OCI-LY3 (cell line): ENCODE results near the gene IFI30.
A peak's percentile ranks its signal among the peaks of the same experiment; 100 is the strongest.

Experiments used
- H2AFZ ChIP-seq: fragments of 200-600, 300-600 bp; shearing (Covaris generic); 2 replicates; pipeline ENCODE4 v1.6.0; 2014; ENCODE audit warnings: antibody characterized with exemption, low read depth, low read length
- H3K27ac ChIP-seq: fragments of 200-600, 300-600 bp; sonication (generic); 2 replicates; pipeline ENCODE4 v1.5.1; 2014; ENCODE audit warnings: mild to moderate bottlenecking, low read length, moderate library complexity, mixed read lengths
- H3K27me3 ChIP-seq: fragments of 200-600, 300-600 bp; sonication (generic); 2 replicates; pipeline ENCODE4 v1.6.1; 2014; ENCODE audit warnings: low read depth, low read length, mixed read lengths
- H3K36me3 ChIP-seq: fragments of 200-600, 300-600 bp; sonication (generic); replicated peaks from 2 replicates; pipeline ENCODE3; 2014; ENCODE audit warnings: low read depth, low read length, mixed read lengths
- H3K4me1 ChIP-seq: fragments of 300-600, 200-600 bp; sonication (generic); 2 replicates; pipeline ENCODE4 v1.6.1; 2014; ENCODE audit warnings: low read length, mixed read lengths
- H3K4me2 ChIP-seq: fragments of 200-600, 300-600 bp; sonication (generic); 2 replicates; pipeline ENCODE4 v1.6.1; 2014; ENCODE audit warnings: low read length, mixed read lengths
- H3K4me3 ChIP-seq: fragments of 300-600, 200-600 bp; sonication (generic); 2 replicates; pipeline ENCODE4 v1.5.1; 2014; ENCODE audit warnings: antibody characterized with exemption, mild to moderate bottlenecking, low read length, moderate library complexity
- H3K79me2 ChIP-seq: fragments of 300-600, 200-600 bp; shearing (Covaris generic); 2 replicates; pipeline ENCODE4 v1.6.1; 2014; ENCODE audit warnings: mild to moderate bottlenecking, low read length, mixed read lengths
- H3K9ac ChIP-seq: fragments of 300-600, 200-600 bp; shearing (Covaris generic); 2 replicates; pipeline ENCODE4 v1.6.0; 2014; ENCODE audit warnings: mild to moderate bottlenecking, low read length, moderate library complexity
- H3K9me3 ChIP-seq: fragments of 200-600, 300-600 bp; shearing (Covaris generic); 2 replicates; pipeline ENCODE4 v1.6.1; 2014; ENCODE audit warnings: low read length, mixed read lengths; ENCODE audit not compliant: insufficient read depth
- H4K20me1 ChIP-seq: fragments of 200-600, 300-600 bp; sonication (generic); 2 replicates; pipeline ENCODE4 v1.6.1; 2016; ENCODE audit warnings: low read length, mixed read lengths; ENCODE audit not compliant: insufficient read depth
- CTCF ChIP-seq: fragments of 200-600, 300-600 bp; sonication (generic); IDR thresholded peaks from 2 replicates; pipeline ENCODE4 v1.5.1; 2014; ENCODE audit warnings: antibody characterized with exemption, low read length, low read depth
- EZH2phosphoT487 ChIP-seq: fragments of 200-600 bp; shearing (Covaris generic); IDR thresholded peaks from 2 replicates; pipeline ENCODE4 v1.6.1; 2018; ENCODE audit warnings: antibody characterized with exemption, mixed run types, low read depth

The IFI30 gene

DNA sequence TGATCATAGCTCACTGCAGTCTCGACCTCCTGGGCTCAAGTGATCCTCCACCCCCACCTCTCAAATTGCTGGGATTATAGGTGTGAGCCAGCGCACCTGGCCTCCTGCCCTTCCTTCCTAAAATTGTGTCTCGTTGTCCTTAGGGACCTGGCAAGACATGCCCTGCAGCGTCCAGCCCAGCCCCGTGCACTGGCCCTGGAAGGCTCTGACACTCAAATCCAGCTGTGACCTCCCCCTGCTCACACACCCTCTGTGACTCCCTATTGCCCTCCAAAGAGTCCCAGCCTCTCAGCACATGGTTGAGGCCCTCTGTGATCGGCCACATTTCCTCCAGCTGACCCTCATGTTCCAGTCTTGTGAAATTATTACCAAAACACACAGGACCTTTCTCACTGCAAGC is 24.3 kb downstream of the IFI30 start:
- peaks cover 9% of the 10 kb centered on the region for H3K36me3 ChIP-seq

GRCh38 chr19:18198374-18198773 is 24.8 kb downstream of the IFI30 start:
- no peak overlapping the region for H2AFZ ChIP-seq
- peaks cover 17% of the 10 kb centered on the region for H3K4me1 ChIP-seq
- H3K9me3 ChIP-seq: no peaks in the 10 kb centered on the region
- no peak overlapping the region for H3K4me3 ChIP-seq
- H3K79me2 ChIP-seq: peaks cover 16% of the 10 kb centered on the region
- H3K36me3 ChIP-seq: peaks cover 9% of the 10 kb centered on the region
- H3K27me3 ChIP-seq: no peaks in the 10 kb centered on the region
- no peak overlapping the region for H3K9ac ChIP-seq
- no peak overlapping the region for H3K4me2 ChIP-seq
- no peak for TF ChIP-seq CTCF
- TF ChIP-seq EZH2phosphoT487: no peak
- peaks cover 12% of the 10 kb centered on the region for H4K20me1 ChIP-seq
- H3K27ac ChIP-seq: no peak overlapping the region

More for the DNA sequence above, 24.3 kb downstream of the IFI30 start:
- H3K27me3 ChIP-seq: no peaks in the 10 kb centered on the region
- no peak overlapping the region for H3K4me3 ChIP-seq
- peaks cover 12% of the 10 kb centered on the region for H3K79me2 ChIP-seq
- H3K4me1 ChIP-seq: peaks cover 13% of the 10 kb centered on the region
- H3K4me2 ChIP-seq: no peak overlapping the region
- H3K9ac ChIP-seq: no peak overlapping the region
- H3K9me3 ChIP-seq: no peaks in the 10 kb centered on the region
- TF ChIP-seq EZH2phosphoT487 (no peak), CTCF (no peak)
- no peak overlapping the region for H2AFZ ChIP-seq
- no peak overlapping the region for H3K27ac ChIP-seq
- H4K20me1 ChIP-seq: peaks cover 8% of the 10 kb centered on the region

GRCh38 chr19:18202397-18202777 is 28.8 kb downstream of the IFI30 start:
- Histone ChIP-seq H3K4me3 (no peak overlapping the region), H4K20me1 (peaks cover 12% of the 10 kb centered on the region; the same call in 1 of the 2 replicates), H3K9me3 (no peaks in the 10 kb centered on the region), H3K27ac (no peak overlapping the region), H3K79me2 (peaks cover 5% of the 10 kb centered on the region; the same call in 1 of the 2 replicates), H3K9ac (no peak overlapping the region), H3K4me1 (peaks cover 13% of the 10 kb centered on the region), H2AFZ (no peak overlapping the region), H3K4me2 (no peak overlapping the region), H3K36me3 (peaks cover 8% of the 10 kb centered on the region), H3K27me3 (no peaks in the 10 kb centered on the region)
- TF ChIP-seq EZH2phosphoT487 (no peak), CTCF (no peak)

DNA sequence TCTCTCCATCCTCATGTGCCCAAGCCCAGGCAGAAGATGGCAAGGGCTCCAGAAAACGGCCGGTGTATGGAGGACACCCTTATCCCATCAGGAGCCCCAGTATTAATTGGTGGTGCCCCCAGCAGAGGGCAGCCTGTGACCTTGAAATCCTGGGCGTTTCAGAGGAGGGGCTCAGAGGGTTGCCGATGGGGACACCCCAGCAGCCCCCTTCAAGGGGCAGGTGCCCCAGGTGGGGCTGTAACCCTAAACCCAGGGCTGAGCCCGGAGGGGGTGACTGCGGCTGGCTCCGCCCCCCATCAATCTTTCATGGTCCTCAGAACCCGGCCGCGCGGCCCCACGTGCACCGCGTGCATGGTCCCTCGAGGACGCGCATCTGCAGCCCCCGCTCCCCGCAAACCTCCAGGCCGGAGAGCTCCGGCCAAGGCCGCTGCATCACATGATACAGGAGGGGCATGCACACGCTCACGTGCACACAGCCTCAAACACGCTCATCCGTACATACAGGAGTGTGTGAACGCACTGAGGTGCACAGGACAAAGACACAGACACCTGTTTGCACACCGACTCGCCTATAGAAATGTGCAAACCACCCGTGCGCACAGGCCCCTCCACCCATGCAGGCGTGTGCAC is 29.3 kb downstream of the IFI30 start:
- Histone ChIP-seq H3K36me3 (peaks cover 6% of the 10 kb centered on the region), H4K20me1 (peaks cover 12% of the 10 kb centered on the region; the same call in 1 of the 2 replicates), H3K4me1 (peaks cover 13% of the 10 kb centered on the region), H3K4me3 (peak overlapping the region; percentile 90), H3K9ac (peak overlapping the region; percentile 43), H3K4me2 (peak overlapping the region; percentile 98), H3K9me3 (no peaks in the 10 kb centered on the region), H3K79me2 (peaks cover 5% of the 10 kb centered on the region; the same call in 1 of the 2 replicates), H2AFZ (no peak overlapping the region), H3K27me3 (no peaks in the 10 kb centered on the region), H3K27ac (no peak overlapping the region)
- TF ChIP-seq EZH2phosphoT487 (no peak), CTCF (peak; percentile 47)
